ENCODE measurements around the gene RPL14.

The RPL14 gene

DNA sequence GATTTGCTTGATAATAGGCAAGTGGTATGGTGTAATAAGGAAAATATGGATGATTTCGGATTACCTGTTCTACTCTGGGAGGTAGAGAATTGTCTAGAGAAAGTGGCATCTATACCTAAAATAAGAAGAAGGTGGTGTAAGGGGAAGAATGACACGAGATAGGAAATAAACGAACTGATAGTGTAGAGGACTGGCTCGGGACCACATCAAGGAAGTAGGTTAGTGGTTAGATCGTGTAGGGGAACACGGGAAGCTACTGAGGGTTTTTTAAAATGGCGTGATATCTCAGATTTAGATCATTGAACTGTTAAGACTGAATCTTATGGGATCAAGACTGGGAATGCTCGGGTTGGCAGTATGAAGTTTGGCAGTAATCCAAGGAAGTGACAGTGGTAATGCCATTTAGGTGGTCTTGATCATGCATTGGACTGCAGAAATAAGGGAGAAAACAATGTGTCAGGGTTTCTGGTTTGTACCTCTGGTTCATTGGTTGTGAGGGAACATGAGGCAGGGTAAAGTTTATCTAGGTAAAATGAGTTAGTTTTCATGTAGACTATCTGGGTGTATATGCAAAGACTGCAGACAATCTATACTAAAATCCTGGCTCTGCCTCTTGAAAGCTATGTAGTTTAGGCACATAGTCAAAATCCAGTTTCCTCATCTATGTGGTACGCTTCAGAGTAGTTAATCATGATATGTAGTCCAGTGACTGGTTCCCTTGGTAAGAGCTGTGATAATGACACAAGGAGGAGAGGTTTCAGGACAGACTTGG, 7.4 kb downstream of the RPL14 start:
- DNase-seq, result no peak

DNA sequence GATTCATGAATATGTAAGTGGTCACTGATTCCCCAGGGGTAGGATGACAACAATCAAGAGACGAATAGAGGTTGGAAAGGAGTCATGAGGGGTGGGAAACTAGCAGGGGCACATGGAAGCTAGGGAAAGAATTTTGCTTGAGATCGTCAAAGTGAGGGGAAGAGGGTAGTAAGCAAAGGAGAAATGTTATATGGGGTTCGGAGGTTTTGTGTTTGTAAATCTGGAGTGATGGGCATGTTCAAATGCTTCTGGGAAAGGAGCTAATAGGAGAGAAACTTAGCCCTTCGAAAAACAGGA, 7.9 kb downstream of the RPL14 start:
- no peak for DNase-seq

DNA sequence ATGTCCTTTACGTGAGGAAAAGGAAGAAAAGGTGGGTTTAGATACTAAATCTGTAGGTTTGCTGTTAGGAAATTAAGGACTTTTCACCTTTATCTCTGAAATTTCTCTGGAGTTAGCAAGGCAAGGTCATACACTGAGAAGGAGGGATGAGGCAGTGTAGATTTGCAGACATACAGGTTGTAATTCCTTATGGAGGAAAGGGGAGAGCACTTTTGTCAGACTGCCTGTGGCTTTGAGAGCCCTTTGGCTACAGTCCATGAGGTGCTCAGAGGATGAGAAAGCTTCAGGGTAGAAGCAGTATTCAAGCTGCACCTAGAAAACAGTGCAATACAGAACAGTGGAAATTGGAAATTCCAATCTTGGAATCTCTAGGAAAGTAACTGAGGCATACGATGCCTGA, 8.3 kb downstream of the RPL14 start:
- no peak for DNase-seq

DNA sequence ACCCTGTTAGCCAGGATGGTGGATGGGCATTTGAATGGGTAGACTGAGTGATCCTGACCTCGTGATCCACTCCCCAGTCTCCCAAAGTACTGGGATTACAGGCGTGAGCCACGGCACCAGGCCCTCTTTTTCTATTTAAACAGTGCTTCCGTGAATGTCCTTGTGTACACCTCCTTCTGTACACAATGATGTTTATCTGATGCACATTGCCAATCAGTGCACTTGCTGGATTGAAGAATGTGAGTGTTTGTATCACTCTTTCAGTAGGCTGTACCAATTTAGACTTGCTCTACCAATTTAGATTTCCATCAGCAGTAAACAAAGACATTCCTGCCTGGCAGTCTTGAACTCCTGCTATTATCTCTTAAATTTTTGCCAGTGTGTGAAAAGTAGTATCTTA, 10.9 kb downstream of the RPL14 start:
- no peak for DNase-seq

DNA sequence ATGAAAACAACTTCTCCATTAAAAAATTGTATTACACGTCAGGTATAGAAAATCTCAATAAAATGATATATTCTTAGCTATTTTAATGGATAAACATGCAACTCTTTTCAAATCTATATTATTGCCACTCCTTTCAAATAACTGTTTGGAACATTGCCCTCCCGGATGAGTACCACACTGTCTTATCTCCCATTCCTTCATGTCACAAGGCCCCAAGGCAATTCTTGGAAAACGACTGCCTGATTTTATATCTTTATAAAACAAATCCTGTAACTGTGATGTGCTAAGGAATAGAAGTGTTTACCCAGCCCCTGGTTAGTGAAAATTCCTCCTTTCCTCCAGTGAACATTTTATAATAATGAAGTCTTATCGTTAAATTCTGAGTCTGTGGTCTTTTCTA, 13.6 kb downstream of the RPL14 start:
- DNase-seq, result no peak

GRCh38 chr3:40476478-40477470, 19.6 kb downstream of the RPL14 start, which contains the start of gene ZNF619:
ZNF619 (plus strand) TSS chr3:40477122; CDS start chr3:40477980, 858 bp downstream.
- peak; percentile 21 for DNase-seq

DNA sequence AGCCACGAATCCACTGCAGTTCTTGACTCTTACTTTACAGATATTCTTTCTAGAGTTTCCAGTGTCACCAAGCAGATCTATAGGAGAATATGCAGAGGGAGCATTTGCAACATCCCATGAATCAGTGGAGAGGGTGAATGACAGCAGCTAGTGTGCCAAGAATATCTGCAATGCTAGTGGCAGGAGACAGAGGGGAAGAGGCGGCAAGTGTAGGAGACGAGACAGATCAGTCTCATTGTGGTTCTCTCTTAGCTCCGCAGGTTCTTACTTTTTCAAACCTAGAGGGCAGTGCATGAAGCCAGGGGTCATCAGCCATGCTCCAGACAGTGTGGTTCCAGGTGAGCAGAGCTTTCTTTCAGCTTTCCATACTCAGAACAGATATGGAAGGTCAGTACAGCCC, 20.5 kb downstream of the RPL14 start:
- DNase-seq, result no peak

- no peak for DNase-seq
These were observed 30.0 kb downstream of the RPL14 start for GRCh38 chr3:40487172-40487571.

- DNase-seq, result no peak
These were observed 33.8 kb downstream of the RPL14 start for GRCh38 chr3:40490916-40491315.

DNA sequence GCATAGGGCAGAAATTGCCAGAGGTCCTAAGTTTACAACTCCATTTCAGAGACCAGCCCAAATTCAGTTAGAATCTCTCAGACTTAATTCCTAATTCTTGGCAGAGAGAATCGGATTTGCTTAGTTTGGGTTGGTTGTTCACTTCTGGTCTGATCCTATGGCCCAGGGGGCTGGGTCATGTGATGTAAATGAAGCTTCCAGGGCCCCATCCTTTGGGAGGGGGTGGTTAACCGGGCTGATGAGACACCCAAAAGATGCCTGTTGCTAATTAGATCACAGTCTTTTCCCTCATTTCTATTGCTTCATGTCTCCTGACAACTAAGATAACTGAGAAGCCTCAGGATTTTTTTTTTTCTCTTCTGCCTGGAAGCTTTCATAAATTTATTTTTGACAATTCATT, 37.6 kb downstream of the RPL14 start:
- DNase-seq, result no peak

GRCh38 chr3:40497288-40497687, 40.1 kb downstream of the RPL14 start:
- no peak for DNase-seq

DNA sequence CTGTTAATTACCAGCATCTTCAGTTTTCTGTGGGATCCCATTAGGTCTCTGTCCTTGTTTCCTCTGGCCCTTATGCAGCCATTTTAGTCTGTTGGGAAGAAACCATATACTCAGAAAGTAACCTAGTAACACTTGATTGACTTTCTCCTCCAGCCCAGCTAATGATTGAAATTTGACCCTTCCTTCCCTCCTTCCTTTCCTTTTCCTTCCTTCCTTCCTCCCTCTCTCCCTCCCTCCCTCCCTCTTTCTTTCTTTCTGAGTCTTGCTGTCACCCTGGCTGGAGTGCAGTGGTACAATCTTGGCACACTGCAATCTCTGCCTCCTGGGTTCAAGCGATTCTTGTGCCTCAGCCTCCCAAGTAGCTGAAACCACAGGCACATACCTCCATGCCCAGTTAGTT, 42.8 kb downstream of the RPL14 start:
- DNase-seq, result no peak

GRCh38 chr3:40502034-40502433, 44.9 kb downstream of the RPL14 start:
- DNase-seq, result no peak

- no peak for DNase-seq
These were observed 47.7 kb downstream of the RPL14 start for GRCh38 chr3:40504636-40505430.

GRCh38 chr3:40505599-40506462, 48.7 kb downstream of the RPL14 start, which contains the start of gene ZNF620:
ZNF620 (plus strand) TSS chr3:40506039; CDS start chr3:40506353, 314 bp downstream.
- peak; percentile 87 for DNase-seq

DNA sequence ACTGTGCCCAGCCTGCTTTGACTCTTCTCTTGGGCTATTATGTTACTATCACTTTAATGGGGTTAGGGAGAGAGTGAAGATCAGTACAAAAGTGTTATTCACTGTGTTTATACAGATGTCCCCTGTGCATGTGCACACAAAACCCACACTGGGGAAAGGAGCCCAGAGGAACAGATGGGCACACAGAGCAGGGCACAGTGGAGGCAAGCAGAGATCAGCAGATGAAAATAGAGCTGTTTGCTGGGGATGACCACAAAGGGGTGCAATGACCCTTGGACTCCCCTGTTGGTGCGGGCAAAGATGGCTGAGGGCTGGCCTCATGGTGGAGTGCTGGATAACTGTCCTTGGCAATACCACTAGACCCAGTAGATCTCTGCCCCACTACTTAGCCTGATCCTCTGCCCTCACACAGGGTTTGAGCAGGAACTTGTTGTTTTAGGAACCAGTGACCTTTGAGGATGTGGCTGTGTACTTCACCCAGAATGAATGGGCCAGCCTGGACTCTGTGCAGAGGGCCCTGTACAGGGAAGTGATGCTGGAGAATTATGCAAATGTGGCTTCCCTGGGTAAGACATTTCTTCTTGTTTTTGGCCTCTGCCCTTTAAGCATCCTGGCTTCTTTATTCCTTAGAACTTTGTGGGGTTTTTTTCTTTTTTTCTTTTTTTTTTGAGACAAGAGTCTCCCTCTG, 54.0 kb downstream of the RPL14 start:
- no peak for DNase-seq

GRCh38 chr3:40516201-40516600, 59.1 kb downstream of the RPL14 start:
- no peak for DNase-seq

- no peak for DNase-seq
These were observed 60.9 kb downstream of the RPL14 start for GRCh38 chr3:40518067-40518466.

Data from NCI-H526 treated with DMSO at 0.1 percent for 48 hours (cell line).